ENCODE data around the gene TCN2.

GRCh38 chr22:30617819-30618218, 10.8 kb downstream of the TCN2 start:
- no peak for TF ChIP-seq RFX5 (IDR thresholded peaks at IDR 0.05; ENCODE audit: low read depth, low read length)
- no peak for TF ChIP-seq CHD1 (IDR thresholded peaks at IDR 0.05; ENCODE audit: low read depth, low read length)
- no peak for TF ChIP-seq CTCF (conservative IDR thresholded peaks at IDR 0.05; ENCODE audit: low read depth, low read length)
- no peak for TF ChIP-seq SMC3 (IDR thresholded peaks at IDR 0.05; ENCODE audit: low read depth, low read length)
